Uterus (tissue), 2 donors: ENCODE measurements around the gene PIEZO2.

Source experiments
- CTCF ChIP-seq, 4 experiments: fragments of 200-600 bp in 2 of 4; fragments of 450-650 bp in 2 of 4; sonication (generic) in 2 of 4; IDR thresholded peaks; one replicate each; pipeline ENCODE4 v1.5.1; 2016 to 2019; ENCODE audit warnings: antibody characterized with exemption in 4 of 4, mild to moderate bottlenecking in 2 of 4, moderate library complexity in 1 of 4
- POLR2A ChIP-seq, 2 donors: fragments of 450-650 bp; IDR thresholded peaks; one replicate each; pipeline ENCODE4 v1.6.1; 2016; ENCODE audit warnings: antibody characterized with exemption in 2 of 2, mild to moderate bottlenecking in 1 of 2, moderate library complexity in 1 of 2

DNA sequence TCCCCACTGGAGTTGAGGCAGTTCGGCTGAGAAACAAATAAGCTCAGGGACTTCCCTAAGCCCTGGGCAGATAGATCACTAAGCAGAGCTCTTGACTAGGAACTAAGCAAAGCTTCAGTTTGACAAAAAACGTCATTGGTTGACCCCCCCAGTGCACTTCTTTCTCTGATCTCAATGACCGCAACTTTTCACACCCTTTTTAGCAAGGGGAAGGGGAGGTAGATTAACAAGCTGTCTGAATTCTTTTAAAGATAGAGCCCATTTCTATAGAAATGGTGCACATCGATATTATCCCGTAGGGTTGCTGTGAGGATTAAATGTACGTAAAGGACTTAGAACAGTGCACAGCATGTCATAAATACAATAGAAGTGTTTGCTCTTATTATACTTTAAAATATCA is 42.5 kb downstream of the PIEZO2 start:
- TF ChIP-seq CTCF (IDR thresholded peaks at IDR 0.05) (no peak), POLR2A (IDR thresholded peaks at IDR 0.05) (no peak)
